ENCODE data around the gene SUGCT. TPM values are rescaled to one million over a fixed set of nuclear protein-coding genes. Genes with fewer than 3 reads are reported as not detected.

Gene SUGCT
- total RNA-seq, 1 experiment from 2014 or later: 4.6 TPM

GRCh38 chr7:40694991-40695390, 560.2 kb downstream of the SUGCT start:
- Mint-ChIP-seq H3K27me3 (ENCODE audit: low read depth) (no peaks in the 10 kb centered on the region), H3K4me3 (no peak overlapping the region), H3K27ac (no peak overlapping the region), H3K36me3 (no peaks in the 10 kb centered on the region), H3K4me1 (peaks cover 20% of the 10 kb centered on the region), H3K9me3 (no peaks in the 10 kb centered on the region)
- CTCF ChIA-PET: interaction anchor here (1.2 kb wide), 1 partner anchor 14 kb away, joined by 3 read pairs; no protein-coding TSS in a partner anchor
- POLR2A ChIA-PET: no interaction called here
- peak; percentile 30; the same call in 1 of the 2 replicates for TF ChIP-seq HMGA2 (CRISPR knock-in tag; IDR thresholded peaks at IDR 0.05)
- TF ChIP-seq, protein P1, sequence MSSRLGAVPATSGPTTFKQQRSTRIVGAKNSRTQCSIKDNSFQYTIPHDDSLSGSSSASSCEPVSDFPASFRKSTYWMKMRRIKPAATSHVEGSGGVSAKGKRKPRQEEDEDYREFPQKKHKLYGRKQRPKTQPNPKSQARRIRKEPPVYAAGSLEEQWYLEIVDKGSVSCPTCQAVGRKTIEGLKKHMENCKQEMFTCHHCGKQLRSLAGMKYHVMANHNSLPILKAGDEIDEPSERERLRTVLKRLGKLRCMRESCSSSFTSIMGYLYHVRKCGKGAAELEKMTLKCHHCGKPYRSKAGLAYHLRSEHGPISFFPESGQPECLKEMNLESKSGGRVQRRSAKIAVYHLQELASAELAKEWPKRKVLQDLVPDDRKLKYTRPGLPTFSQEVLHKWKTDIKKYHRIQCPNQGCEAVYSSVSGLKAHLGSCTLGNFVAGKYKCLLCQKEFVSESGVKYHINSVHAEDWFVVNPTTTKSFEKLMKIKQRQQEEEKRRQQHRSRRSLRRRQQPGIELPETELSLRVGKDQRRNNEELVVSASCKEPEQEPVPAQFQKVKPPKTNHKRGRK (CRISPR knock-in tag; IDR thresholded peaks at IDR 0.05; ENCODE audit: borderline replicate concordance): no peak
- DNase-seq (ENCODE audit: low spot score) (no peak), ATAC-seq (no peak)

DNA sequence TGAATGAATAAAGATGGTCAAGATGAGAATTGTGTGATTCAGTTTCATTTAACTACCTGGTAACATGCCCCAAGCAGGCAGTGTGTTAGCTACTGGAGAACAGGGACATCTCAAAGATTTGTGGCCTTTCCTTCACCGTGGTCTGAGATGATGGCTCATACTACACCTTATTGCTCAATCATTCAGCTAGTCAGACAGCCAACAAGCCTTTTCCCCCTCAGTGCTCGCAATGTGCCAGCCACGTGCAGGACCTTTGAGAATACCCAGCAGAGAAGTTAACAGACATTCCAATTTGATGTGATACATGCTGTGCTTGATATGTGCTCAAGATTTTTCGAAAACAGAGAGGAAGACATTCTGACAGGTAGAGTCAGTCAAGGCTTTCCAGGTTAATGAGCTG, 562.8 kb downstream of the SUGCT start:
- Mint-ChIP-seq H3K36me3 (no peaks in the 10 kb centered on the region), H3K4me3 (no peak overlapping the region), H3K9me3 (no peaks in the 10 kb centered on the region), H3K4me1 (peaks cover 45% of the 10 kb centered on the region), H3K27ac (peak overlapping the region; percentile 13; the same call in 1 of the 2 replicates), H3K27me3 (ENCODE audit: low read depth) (no peaks in the 10 kb centered on the region)
- DNase-seq (ENCODE audit: low spot score): no peak
- TF ChIP-seq, protein P2, sequence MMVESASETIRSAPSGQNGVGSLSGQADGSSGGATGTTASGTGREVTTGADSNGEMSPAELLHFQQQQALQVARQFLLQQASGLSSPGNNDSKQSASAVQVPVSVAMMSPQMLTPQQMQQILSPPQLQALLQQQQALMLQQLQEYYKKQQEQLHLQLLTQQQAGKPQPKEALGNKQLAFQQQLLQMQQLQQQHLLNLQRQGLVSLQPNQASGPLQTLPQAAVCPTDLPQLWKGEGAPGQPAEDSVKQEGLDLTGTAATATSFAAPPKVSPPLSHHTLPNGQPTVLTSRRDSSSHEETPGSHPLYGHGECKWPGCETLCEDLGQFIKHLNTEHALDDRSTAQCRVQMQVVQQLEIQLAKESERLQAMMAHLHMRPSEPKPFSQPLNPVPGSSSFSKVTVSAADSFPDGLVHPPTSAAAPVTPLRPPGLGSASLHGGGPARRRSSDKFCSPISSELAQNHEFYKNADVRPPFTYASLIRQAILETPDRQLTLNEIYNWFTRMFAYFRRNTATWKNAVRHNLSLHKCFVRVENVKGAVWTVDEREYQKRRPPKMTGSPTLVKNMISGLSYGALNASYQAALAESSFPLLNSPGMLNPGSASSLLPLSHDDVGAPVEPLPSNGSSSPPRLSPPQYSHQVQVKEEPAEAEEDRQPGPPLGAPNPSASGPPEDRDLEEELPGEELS (CRISPR knock-in tag; IDR thresholded peaks at IDR 0.05): no peak
- TF ChIP-seq ZNF671 (CRISPR knock-in tag; IDR thresholded peaks at IDR 0.05) (no peak), ESRRA (CRISPR knock-in tag; IDR thresholded peaks at IDR 0.05; ENCODE audit: borderline replicate concordance) (no peak), ZNF219 (CRISPR knock-in tag; IDR thresholded peaks at IDR 0.05; ENCODE audit: borderline replicate concordance) (no peak), ZNF232 (CRISPR knock-in tag; IDR thresholded peaks at IDR 0.05) (no peak), MLX (CRISPR knock-in tag; IDR thresholded peaks at IDR 0.05) (no peak), ARID4B (CRISPR knock-in tag; IDR thresholded peaks at IDR 0.05; ENCODE audit: borderline replicate concordance) (no peak), OVOL2 (CRISPR knock-in tag; IDR thresholded peaks at IDR 0.05; ENCODE audit: borderline replicate concordance) (no peak), HMGA2 (CRISPR knock-in tag; IDR thresholded peaks at IDR 0.05) (no peak), ZNF423 (CRISPR knock-in tag; IDR thresholded peaks at IDR 0.05) (no peak), NR3C1 (CRISPR knock-in tag; conservative IDR thresholded peaks at IDR 0.05; ENCODE audit: low read depth) (no peak)
- TF ChIP-seq, protein P3, sequence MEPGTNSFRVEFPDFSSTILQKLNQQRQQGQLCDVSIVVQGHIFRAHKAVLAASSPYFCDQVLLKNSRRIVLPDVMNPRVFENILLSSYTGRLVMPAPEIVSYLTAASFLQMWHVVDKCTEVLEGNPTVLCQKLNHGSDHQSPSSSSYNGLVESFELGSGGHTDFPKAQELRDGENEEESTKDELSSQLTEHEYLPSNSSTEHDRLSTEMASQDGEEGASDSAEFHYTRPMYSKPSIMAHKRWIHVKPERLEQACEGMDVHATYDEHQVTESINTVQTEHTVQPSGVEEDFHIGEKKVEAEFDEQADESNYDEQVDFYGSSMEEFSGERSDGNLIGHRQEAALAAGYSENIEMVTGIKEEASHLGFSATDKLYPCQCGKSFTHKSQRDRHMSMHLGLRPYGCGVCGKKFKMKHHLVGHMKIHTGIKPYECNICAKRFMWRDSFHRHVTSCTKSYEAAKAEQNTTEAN (CRISPR knock-in tag; IDR thresholded peaks at IDR 0.05): no peak
- TF ChIP-seq, protein P4, sequence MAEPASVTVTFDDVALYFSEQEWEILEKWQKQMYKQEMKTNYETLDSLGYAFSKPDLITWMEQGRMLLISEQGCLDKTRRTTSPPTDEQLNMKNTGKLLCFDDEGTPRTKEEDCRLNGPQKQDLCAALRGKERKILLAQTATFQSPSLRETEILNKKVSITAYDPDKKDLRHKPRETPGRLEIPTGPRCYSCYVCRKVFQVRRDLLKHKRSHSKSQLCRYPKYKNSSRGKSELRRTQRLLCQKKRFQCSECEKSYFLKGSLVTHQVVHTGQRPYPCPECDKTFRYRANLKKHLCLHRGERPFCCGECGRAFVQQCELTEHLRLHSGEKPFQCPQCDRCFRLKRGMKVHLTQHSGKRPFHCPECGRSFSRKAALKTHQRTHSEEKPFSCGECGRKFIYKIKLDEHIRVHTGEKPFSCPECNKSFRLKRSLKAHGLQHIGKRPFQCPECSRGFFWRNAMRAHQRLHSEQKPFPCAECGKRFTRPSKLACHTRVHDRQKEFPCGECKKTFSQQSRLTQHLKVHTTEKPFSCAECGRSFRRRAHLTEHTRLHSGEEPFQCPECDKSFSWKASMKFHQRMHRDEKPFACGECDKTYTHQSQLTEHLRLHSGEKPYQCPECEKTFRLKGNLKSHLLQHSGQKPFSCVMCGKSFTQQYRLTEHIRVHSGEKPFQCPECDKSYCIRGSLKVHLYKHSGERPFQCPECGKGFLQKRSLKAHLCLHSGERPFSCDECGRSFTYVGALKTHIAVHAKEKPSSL (CRISPR knock-in tag; conservative IDR thresholded peaks at IDR 0.05): no peak
- TF ChIP-seq, protein P5, sequence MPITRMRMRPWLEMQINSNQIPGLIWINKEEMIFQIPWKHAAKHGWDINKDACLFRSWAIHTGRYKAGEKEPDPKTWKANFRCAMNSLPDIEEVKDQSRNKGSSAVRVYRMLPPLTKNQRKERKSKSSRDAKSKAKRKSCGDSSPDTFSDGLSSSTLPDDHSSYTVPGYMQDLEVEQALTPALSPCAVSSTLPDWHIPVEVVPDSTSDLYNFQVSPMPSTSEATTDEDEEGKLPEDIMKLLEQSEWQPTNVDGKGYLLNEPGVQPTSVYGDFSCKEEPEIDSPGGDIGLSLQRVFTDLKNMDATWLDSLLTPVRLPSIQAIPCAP (CRISPR knock-in tag; IDR thresholded peaks at IDR 0.05): no peak
- TF ChIP-seq, protein P6, sequence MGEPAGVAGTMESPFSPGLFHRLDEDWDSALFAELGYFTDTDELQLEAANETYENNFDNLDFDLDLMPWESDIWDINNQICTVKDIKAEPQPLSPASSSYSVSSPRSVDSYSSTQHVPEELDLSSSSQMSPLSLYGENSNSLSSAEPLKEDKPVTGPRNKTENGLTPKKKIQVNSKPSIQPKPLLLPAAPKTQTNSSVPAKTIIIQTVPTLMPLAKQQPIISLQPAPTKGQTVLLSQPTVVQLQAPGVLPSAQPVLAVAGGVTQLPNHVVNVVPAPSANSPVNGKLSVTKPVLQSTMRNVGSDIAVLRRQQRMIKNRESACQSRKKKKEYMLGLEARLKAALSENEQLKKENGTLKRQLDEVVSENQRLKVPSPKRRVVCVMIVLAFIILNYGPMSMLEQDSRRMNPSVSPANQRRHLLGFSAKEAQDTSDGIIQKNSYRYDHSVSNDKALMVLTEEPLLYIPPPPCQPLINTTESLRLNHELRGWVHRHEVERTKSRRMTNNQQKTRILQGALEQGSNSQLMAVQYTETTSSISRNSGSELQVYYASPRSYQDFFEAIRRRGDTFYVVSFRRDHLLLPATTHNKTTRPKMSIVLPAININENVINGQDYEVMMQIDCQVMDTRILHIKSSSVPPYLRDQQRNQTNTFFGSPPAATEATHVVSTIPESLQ (CRISPR knock-in tag; IDR thresholded peaks at IDR 0.05): no peak
- no peak for ATAC-seq
- ChIA-PET CTCF (no interaction called here), POLR2A (no interaction called here)
